Measurements from ENCODE around the gene ZDHHC8. TPM values are rescaled to one million over a fixed set of nuclear protein-coding genes. Genes with fewer than 3 reads are reported as not detected.

ZDHHC8 gene
- total RNA-seq, 1 experiment from 2014 or later, result 51.7 TPM

- Histone ChIP-seq H3K79me2 (ENCODE audit: insufficient read depth, low read length) (no peaks in the 10 kb centered on the region), H3K14ac (ENCODE audit: insufficient read depth, low read length) (no peak overlapping the region), H3K56ac (ENCODE audit: insufficient read length, low read depth, low read length) (no peak overlapping the region), H2BK5ac (ENCODE audit: insufficient read length, low read length) (no peak overlapping the region), H4K8ac (replicated peaks; ENCODE audit: insufficient read length, low read depth, low read length) (no peak overlapping the region), H3K9ac (ENCODE audit: extremely low read depth, insufficient read length, low read length) (no peak overlapping the region), H2AFZ (ENCODE audit: low read length) (no peak overlapping the region), H2BK120ac (ENCODE audit: low read depth, low read length, poor library complexity, severe bottlenecking) (no peak overlapping the region), H3K23me2 (ENCODE audit: insufficient read length, low read depth, low read length, poor library complexity, severe bottlenecking) (no peaks in the 10 kb centered on the region), H3K9me3 (ENCODE audit: control insufficient read depth, low read depth, low read length) (no peaks in the 10 kb centered on the region), H3K4ac (ENCODE audit: low read depth, low read length) (no peak overlapping the region), H4K20me1 (ENCODE audit: control insufficient read depth, insufficient read depth, insufficient read length) (no peaks in the 10 kb centered on the region), H2BK20ac (ENCODE audit: low read depth, low read length, poor library complexity, severe bottlenecking) (no peak overlapping the region), H3K4me1 (ENCODE audit: insufficient read depth, low read length) (no peaks in the 10 kb centered on the region), H4K5ac (ENCODE audit: insufficient read length, low read depth, low read length) (no peak overlapping the region), H3K4me2 (ENCODE audit: insufficient read depth, insufficient read length, low read length) (no peak overlapping the region), H2AK5ac (ENCODE audit: insufficient read length, low read length) (no peak overlapping the region), H3K79me1 (ENCODE audit: insufficient read depth, low read depth, low read length, poor library complexity, severe bottlenecking) (no peaks in the 10 kb centered on the region), H3K27ac (ENCODE audit: insufficient read length, low read depth, low read length) (no peak overlapping the region), H2BK12ac (ENCODE audit: insufficient read length, low read depth, low read length) (no peak overlapping the region), H3K23ac (ENCODE audit: insufficient read length, low read depth, low read length) (no peak overlapping the region), H3T11ph (ENCODE audit: low read length) (no peak overlapping the region), H3K18ac (ENCODE audit: insufficient read length, low read depth, low read length) (no peak overlapping the region), H3K27me3 (ENCODE audit: insufficient read depth, low read length) (no peaks in the 10 kb centered on the region), H4K91ac (ENCODE audit: insufficient read length, low read depth, low read length) (no peak overlapping the region), H2BK15ac (ENCODE audit: low read depth, low read length) (no peak overlapping the region)
- no peak for TF ChIP-seq CTCF (conservative IDR thresholded peaks at IDR 0.05)
- H3K36me3 Mint-ChIP-seq (ENCODE audit: insufficient read depth in 1 of 3, low read depth in 3 of 3), result peaks cover 0 to 7% (median 0%) of the 10 kb centered on the region in 3 experiments; a peak in 2 of 7 replicates
- no peak for DNase-seq
- H3K27ac Mint-ChIP-seq, result no peak overlapping the region
- peaks cover 6 to 17% of the 10 kb centered on the region in 2 experiments; a peak in 4 of 5 replicates for H3K9me3 Mint-ChIP-seq
- H3K27me3 Mint-ChIP-seq (ENCODE audit: low read depth), result no peaks in the 10 kb centered on the region
- WGBS (ENCODE audit: extremely low coverage, insufficient read length, low lambda C conversion rate), result no CpG with 5 or more reads among the region's 11 CpGs
- H3K4me3 Mint-ChIP-seq, result no peak overlapping the region
- H3K4me1 Mint-ChIP-seq, result no peaks in the 10 kb centered on the region
Observed at GRCh38 chr22:20164863-20165262, 33.3 kb downstream of the ZDHHC8 start.
